NCI-H1092 treated with DMSO at 0.1 percent for 48 hours (cell line): ENCODE measurements around the gene KANSL1.

Experiments used
- DNase-seq: peaks from one replicate; lab custom pipeline; 2025; lab: John Stamatoyannopoulos, UW

KANSL1 gene

GRCh38 chr17:46167267-46167666 lies 26.0 kb downstream of the KANSL1 start:
- no peak for DNase-seq

- no peak for DNase-seq
Measured at GRCh38 chr17:46166692-46167249, 26.5 kb downstream of the KANSL1 start.

- DNase-seq, result no peak
Measured at GRCh38 chr17:46163929-46164594, 29.2 kb downstream of the KANSL1 start.

GRCh38 chr17:46163316-46163715 lies 29.9 kb downstream of the KANSL1 start:
- DNase-seq, result no peak

GRCh38 chr17:46162866-46163265 lies 30.4 kb downstream of the KANSL1 start:
- DNase-seq, result no peak

GRCh38 chr17:46160169-46160568 lies 33.1 kb downstream of the KANSL1 start:
- DNase-seq, result no peak

- no peak for DNase-seq
Measured at GRCh38 chr17:46159686-46160085, 33.5 kb downstream of the KANSL1 start.

GRCh38 chr17:46158323-46159296 lies 34.6 kb downstream of the KANSL1 start:
- no peak for DNase-seq

GRCh38 chr17:46157443-46158062 lies 35.7 kb downstream of the KANSL1 start:
- DNase-seq, result no peak

GRCh38 chr17:46154151-46154816 lies 38.9 kb downstream of the KANSL1 start:
- DNase-seq, result no peak

GRCh38 chr17:46152423-46152822 lies 40.8 kb downstream of the KANSL1 start:
- DNase-seq, result no peak

GRCh38 chr17:46151762-46152161 lies 41.5 kb downstream of the KANSL1 start:
- DNase-seq, result no peak

GRCh38 chr17:46150216-46150963 lies 42.8 kb downstream of the KANSL1 start:
- DNase-seq, result no peak

- DNase-seq, result no peak
Measured at GRCh38 chr17:46148247-46148646, 45.0 kb downstream of the KANSL1 start.

- DNase-seq, result no peak
Measured at GRCh38 chr17:46147296-46147695, 45.9 kb downstream of the KANSL1 start.

GRCh38 chr17:46144246-46144645 lies 49.0 kb downstream of the KANSL1 start:
- no peak for DNase-seq

GRCh38 chr17:46143827-46144236 lies 49.4 kb downstream of the KANSL1 start:
- no peak for DNase-seq

- DNase-seq, result no peak
Measured at GRCh38 chr17:46141645-46142044, 51.6 kb downstream of the KANSL1 start.

GRCh38 chr17:46140645-46141197 lies 52.5 kb downstream of the KANSL1 start:
- no peak for DNase-seq

- no peak for DNase-seq
Measured at GRCh38 chr17:46139432-46140210, 53.6 kb downstream of the KANSL1 start.
